HL-60/S4 treated with phorbol 12-myristate 13-acetate at 8.2 ng/mL for 4 days and 3 days (cell line): ENCODE results near the gene FAM228B.

ENCODE experiments used
- in situ Hi-C: fragments of 300-500 bp; cut with MboI; formaldehyde crosslinking; loops from 2 replicates; pipeline ENCODE4 v1.15.0; 2022; ENCODE audit warnings: low sequenced_read_pairs

Gene FAM228B

DNA sequence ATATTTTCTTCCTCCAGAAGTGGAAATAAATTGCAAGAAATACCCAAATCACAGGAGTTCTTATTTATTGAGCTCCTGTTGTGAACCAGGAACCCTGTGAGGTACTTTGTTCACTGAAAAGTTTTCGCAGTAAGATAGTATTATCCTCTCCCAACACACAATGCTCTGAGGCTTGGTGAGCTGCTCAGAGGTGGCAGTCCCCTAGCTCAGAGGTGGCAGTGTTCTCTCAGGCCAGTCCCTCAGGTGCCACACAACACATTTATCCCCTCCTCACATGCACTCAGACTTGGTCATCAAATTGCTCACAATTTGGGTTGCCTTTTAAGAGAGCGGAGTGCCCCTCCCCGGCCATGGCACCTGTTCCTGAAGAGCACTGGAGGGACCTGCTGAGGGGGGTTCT is 77.5 kb downstream of the FAM228B start:
- in situ Hi-C loops = no loop called here

- in situ Hi-C loops = no loop called here
These were observed 79.9 kb downstream of the FAM228B start for GRCh38 chr2:24203029-24203786.

GRCh38 chr2:24203787-24204150 is 80.5 kb downstream of the FAM228B start:
- in situ Hi-C loops = no loop called here

DNA sequence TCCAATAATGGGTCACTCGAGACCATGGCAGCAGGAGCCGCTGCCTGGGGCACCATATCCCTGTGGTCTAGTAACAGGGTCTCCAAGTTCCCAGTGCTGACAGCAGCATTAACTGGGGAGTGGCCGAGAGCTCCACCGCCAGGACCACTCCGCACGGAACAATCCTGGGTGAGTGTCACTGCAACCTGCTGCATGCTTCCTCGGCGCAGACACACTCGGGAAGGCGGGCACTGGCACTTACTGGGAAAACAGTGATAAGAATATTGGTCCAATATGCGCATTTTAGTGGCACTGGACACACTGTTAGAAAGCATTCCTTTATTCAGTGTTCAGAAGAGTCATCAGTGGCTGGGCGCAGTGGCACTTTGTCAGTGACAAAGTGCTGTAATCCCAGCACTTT is 81.2 kb downstream of the FAM228B start:
- in situ Hi-C loops = no loop called here

DNA sequence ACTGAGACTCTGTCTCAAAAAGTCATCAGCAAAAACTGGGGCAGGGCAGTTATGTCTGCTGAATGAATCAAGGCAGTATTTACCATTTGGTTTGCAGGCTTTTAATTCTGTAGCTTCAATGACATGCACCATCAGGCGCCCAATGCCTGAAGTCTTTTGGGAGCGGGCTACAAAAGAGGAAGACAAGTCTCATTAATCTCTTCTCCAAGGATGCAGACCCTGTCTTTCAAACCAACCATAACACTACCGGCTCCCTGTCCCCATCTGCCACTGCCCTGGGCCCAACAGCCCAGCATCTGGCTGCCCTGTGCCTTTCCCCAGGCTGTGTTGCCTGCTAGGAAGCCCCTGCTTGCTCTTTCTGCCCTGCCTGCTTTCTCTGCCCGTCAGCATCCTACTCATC is 81.9 kb downstream of the FAM228B start:
- in situ Hi-C loops = no loop called here

- in situ Hi-C loops = no loop called here
These were observed 83.0 kb downstream of the FAM228B start for GRCh38 chr2:24206242-24206641.

DNA sequence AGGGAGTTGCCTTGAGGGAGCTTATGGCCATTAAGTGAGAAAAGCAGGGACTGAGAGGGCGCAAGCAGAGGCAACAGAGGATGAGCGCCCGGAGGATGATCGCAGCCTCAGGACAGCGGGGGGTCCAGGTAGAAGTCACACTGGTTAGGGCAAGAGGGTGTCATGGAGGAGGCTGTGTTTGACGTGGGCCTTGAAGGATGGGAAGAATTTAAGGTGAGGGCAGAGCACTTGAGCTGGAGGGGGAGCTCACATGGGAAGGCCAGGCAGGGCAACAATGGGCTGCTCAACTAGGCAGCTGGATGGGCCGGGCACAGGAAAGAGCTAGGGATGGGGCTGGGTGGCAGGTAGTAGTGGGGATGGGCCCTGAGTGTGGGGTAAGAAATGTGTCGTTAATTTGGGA is 83.4 kb downstream of the FAM228B start:
- in situ Hi-C loops = no loop called here

DNA sequence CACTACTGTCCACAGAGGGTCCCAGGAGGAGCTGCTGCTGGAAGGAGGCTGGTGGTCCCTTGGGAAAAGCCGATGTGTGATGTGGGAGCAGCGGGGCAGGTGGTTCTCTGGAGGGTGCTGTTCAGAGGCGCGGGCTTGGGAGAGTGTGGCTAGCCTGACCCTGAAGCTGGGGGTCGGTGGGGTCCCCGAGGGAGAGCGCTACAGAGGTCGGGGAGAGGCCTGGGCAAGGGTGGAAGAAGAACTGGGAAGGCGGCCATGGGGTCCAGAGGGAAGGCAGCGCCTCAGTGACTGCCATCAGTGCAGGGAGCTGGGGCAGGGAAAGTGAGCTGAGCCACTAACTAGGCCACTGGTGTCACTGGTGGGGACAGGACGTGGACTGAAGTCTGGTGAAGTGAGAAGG is 84.1 kb downstream of the FAM228B start:
- in situ Hi-C loops = no loop called here

- in situ Hi-C loops = no loop called here
These were observed 85.2 kb downstream of the FAM228B start for GRCh38 chr2:24208490-24208889.

DNA sequence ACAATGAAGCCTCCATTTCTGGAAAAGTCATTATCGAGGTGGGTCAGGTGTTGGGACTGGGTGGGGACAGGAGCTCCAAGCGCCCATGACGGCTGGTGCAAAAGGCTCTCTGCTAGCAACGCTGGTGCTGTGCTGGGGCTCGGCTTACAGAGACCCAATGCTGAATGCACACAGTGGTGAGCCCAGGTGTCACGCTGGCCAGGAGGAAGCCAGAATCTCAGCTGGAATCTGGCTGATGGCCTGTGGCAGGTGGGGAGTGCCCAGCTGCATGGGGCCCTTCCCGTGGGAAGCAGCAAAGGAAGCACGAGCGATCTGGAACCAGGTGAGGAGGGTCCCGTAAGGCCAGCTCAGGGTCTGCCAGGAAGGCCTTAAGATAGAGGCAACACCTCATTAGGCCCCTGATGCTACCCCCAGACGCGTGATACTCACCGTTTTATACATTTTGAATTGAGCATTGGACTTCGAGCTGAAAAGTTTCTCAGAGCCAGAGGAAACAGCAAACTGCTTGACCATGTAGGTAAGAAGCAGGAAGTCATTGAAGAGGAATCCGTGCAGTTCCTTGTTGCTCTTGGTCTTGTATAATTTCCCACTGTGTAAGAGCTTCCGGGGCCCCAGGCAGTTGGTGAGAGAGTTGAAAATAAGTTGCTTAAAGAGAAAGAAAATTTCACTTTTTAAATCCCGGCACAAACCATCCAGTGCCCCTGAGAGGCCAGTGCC is 86.3 kb downstream of the FAM228B start:
- in situ Hi-C loops = no loop called here

DNA sequence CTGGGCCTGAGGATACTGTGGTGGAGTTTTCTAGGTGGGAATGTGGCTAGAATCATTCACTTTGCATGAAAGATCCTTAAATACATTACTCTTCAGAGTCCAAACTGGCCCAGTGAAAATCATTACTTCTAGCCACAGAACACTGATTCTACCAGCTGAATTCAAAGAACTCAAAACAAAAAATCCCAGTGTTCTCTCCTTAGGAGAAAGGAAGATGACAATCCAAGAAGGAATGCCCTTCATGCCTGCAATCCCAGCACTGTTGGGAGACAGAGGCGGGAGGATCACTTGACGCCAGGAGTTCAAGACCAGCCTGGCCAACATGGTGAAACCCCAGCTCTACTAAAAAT is 86.8 kb downstream of the FAM228B start:
- in situ Hi-C loops = no loop called here

DNA sequence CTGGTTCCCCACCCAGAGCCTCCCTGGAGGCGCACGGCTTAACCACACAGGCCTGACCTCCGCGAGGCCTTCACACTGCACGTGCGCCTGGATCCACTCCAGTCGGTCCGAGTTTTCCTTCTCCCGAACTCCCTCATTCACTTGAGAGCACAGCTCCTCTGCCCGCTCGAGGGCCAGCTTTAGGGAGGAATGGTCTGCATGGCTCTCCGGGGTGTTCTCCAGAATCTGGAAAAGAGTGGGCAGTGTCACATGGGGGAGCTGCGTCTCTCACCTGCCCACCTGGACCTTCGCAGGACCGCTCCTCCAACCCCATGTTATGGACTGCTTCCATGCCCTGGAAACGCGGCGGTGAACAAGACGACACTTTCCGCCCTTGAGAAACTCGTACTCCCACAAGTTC is 87.5 kb downstream of the FAM228B start:
- in situ Hi-C loops = no loop called here

DNA sequence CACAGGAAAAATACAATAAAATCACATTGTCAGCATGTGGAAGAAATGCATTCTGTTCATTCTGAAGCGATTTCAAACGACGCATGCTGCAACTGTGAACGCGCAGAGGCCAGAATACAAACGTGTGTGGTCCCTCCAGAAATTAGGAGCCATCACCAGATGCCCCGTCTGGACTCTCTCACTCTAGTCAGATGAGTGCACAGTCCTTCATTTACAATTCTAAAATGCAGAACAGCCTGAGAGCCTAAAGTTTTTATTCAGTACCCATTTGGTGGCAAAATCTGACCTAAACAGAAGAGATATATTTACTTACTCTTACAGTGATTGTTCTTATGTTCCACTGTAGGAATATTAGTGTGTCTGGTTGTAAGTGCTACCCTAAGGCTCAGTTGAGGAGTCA is 88.1 kb downstream of the FAM228B start:
- in situ Hi-C loops = no loop called here

GRCh38 chr2:24214880-24215279 is 91.6 kb downstream of the FAM228B start:
- in situ Hi-C loops = no loop called here
